Chondrocyte (in vitro differentiated cells): ENCODE data around the gene CDC34. TPM values are rescaled to one million over a fixed set of nuclear protein-coding genes. Genes with fewer than 3 reads are reported as not detected.

Experiments used
- DNase-seq: peaks from one replicate; pipeline ENCODE4 v3.0.0; 2021; ENCODE audit warnings: mixed read lengths, low spot score
- H3K27ac Mint-ChIP-seq: one replicate; pipeline ENCODE4 v1.8.0; 2021; ENCODE audit warnings: mild to moderate bottlenecking, moderate library complexity, mixed read lengths; ENCODE audit not compliant: unreplicated experiment
- H3K27me3 Mint-ChIP-seq: 2 replicates; pipeline ENCODE4 v1.8.0; 2021; ENCODE audit warnings: low read depth, mixed read lengths
- H3K36me3 Mint-ChIP-seq: 2 replicates; pipeline ENCODE4 v1.8.0; 2021; ENCODE audit warnings: low read depth, mixed read lengths
- H3K4me1 Mint-ChIP-seq: 2 replicates; pipeline ENCODE4 v1.8.0; 2021; ENCODE audit warnings: low read depth, mild to moderate bottlenecking, mixed read lengths
- H3K4me3 Mint-ChIP-seq: one replicate; pipeline ENCODE4 v1.8.0; 2021; ENCODE audit warnings: mild to moderate bottlenecking, moderate library complexity, mixed read lengths; ENCODE audit not compliant: unreplicated experiment
- H3K9me3 Mint-ChIP-seq: 2 replicates; pipeline ENCODE4 v1.8.0; 2021; ENCODE audit warnings: low read depth, mixed read lengths
- total RNA-seq: library from RNA; stranded (reverse); gene quantifications from 3 replicates; pipeline ENCODE4 v1.2.1, GENCODE V29; 2021
- TF ChIP-seq, protein P1 (sequence below): fragments of 200-600 bp; sonication (generic); IDR thresholded peaks from 2 replicates; pipeline ENCODE4 v1.5.0; 2021; ENCODE audit warnings: antibody characterized with exemption, mild to moderate bottlenecking, moderate library complexity

Gene CDC34
- total RNA-seq, 1 donor from 2014 or later, result 66.9 TPM

DNA sequence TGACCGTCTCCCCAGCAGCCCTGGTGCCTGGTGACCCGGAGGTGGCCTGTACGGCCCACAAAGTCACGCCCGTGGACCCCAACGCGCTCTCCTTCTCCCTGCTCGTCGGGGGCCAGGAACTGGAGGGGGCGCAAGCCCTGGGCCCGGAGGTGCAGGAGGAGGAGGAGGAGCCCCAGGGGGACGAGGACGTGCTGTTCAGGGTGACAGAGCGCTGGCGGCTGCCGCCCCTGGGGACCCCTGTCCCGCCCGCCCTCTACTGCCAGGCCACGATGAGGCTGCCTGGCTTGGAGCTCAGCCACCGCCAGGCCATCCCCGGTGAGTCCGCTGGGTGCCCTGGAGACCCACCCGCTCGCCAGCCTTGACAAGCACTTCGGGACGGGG is 33.1 kb upstream of the CDC34 start:
- no peak for DNase-seq
- no peak overlapping the region for H3K4me3 Mint-ChIP-seq

DNA sequence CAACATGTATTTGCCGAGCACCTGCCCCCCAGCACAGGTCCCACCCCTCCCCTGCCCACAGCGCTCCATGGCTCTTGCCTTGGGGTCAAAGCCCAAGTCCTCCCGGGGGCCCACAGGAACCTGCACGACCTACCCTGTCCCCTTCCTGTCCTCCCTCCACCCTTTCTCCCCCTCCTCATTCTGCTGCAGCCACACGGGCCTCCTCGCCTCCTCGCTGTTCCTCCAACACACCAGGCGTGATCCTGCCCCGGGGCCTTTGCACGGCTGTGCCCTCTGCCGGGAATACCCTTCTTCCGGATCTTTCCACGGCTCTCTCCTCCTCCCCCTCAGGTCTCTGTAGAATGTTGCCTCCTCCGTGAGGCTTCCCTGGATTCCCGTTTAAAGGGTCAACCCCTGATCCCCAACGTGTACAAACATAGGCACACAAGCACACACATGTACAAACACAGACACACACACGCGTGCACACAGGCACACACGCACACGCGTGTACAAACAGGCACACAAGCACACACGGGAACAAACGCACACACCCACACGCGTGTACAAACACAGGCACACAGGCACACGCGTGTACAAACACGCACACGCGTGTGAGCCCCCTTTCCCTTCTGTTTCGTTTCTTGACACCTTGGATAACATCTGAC is 32.5 kb upstream of the CDC34 start:
- H3K36me3 Mint-ChIP-seq, result peaks cover 2% of the 10 kb centered on the region
- H3K27me3 Mint-ChIP-seq, result peaks cover 15% of the 10 kb centered on the region
- peaks cover 3% of the 10 kb centered on the region for H3K4me1 Mint-ChIP-seq
- no peak overlapping the region for H3K4me3 Mint-ChIP-seq
- TF ChIP-seq, protein P1, sequence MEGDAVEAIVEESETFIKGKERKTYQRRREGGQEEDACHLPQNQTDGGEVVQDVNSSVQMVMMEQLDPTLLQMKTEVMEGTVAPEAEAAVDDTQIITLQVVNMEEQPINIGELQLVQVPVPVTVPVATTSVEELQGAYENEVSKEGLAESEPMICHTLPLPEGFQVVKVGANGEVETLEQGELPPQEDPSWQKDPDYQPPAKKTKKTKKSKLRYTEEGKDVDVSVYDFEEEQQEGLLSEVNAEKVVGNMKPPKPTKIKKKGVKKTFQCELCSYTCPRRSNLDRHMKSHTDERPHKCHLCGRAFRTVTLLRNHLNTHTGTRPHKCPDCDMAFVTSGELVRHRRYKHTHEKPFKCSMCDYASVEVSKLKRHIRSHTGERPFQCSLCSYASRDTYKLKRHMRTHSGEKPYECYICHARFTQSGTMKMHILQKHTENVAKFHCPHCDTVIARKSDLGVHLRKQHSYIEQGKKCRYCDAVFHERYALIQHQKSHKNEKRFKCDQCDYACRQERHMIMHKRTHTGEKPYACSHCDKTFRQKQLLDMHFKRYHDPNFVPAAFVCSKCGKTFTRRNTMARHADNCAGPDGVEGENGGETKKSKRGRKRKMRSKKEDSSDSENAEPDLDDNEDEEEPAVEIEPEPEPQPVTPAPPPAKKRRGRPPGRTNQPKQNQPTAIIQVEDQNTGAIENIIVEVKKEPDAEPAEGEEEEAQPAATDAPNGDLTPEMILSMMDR, result no peak
- H3K9me3 Mint-ChIP-seq, result no peaks in the 10 kb centered on the region
- no peak for DNase-seq
- no peak overlapping the region for H3K27ac Mint-ChIP-seq

More for the DNA sequence above, 33.1 kb upstream of the CDC34 start:
- Mint-ChIP-seq H3K9me3 (no peaks in the 10 kb centered on the region), H3K4me1 (peaks cover 5% of the 10 kb centered on the region), H3K27ac (no peak overlapping the region), H3K36me3 (peaks cover 2% of the 10 kb centered on the region), H3K27me3 (peaks cover 15% of the 10 kb centered on the region)
- TF ChIP-seq, protein P1, result no peak

DNA sequence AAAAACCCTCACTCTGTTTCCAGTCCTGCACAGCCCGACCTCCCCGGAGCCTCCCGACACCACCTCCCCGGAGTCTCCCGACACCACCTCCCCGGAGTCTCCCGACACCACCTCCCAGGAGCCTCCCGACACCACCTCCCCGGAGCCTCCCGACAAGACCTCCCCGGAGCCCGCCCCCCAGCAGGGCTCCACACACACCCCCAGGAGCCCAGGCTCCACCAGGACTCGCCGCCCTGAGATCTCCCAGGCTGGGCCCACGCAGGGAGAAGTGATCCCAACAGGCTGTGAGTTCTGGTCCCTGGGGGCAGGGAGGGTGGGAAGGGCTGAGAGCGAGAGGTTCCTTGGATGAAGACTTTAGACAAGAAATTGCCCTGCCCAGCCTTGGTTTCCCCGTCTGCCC is 29.9 kb upstream of the CDC34 start:
- TF ChIP-seq, protein P1, result no peak
- Mint-ChIP-seq H3K36me3 (peaks cover 2% of the 10 kb centered on the region), H3K27ac (no peak overlapping the region), H3K4me1 (peaks cover 6% of the 10 kb centered on the region), H3K4me3 (no peak overlapping the region), H3K9me3 (no peaks in the 10 kb centered on the region), H3K27me3 (peaks cover 13% of the 10 kb centered on the region)
- no peak for DNase-seq

DNA sequence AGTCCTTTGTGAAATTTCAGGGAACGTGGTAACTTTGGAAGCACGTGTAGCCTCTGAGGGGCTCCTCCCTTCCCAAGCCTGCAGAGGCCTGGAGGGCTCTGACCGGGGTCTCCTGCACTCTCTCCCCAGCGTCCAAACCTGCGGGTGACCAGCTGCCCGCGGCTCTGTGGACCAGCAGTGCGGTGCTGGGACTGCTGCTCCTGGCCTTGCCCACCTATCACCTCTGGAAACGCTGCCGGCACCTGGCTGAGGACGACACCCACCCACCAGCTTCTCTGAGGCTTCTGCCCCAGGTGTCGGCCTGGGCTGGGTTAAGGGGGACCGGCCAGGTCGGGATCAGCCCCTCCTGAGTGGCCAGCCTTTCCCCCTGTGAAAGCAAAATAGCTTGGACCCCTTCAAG is 26.9 kb upstream of the CDC34 start:
- Mint-ChIP-seq H3K4me3 (no peak overlapping the region), H3K27me3 (peaks cover under 1% of the 10 kb centered on the region), H3K27ac (no peak overlapping the region), H3K9me3 (no peaks in the 10 kb centered on the region), H3K36me3 (peaks cover 1% of the 10 kb centered on the region), H3K4me1 (peaks cover 19% of the 10 kb centered on the region)
- DNase-seq, result no peak
- TF ChIP-seq, protein P1, result no peak

DNA sequence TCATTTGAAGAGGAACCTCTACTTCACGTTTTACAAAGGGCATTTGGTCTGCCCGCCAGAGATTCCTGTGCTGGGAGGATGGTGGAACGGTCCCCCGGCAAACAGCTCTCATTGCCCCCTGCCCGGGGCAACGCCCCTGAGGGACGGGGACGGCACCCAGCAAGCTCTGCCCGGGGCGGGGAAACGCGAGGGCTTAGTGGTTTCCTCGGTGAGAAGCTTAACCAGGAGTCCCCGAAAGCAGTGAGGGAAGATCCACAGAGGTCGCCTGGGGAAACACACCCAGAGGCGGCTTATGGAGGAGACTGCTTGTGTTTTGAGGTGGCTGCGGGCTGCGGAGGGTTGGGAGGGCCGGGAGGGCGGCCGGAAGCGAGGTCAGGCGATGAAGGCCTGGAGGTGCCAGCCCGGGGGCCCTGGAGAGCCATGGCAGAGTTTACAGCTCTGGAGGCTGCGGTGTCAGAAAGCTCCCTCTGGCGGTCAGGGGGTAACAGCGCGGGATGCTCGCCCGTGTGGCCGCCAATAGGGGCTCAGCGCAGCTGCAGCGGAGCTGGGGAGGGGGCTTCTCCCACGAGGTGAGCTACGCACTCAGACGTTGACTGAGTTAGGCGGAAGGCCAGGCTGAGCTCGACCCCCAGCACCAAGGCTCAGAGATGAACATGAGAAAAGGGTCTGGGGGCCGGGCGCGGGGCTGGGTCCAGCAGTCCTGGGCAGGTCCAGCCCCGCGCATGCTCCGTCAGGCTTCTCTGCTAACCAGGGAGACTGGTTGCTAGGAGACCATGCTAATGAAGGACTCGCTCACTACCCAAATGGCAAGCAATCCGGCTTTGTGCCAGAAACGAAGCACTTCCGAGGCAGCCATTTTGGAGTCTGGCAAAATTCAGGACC is 24.9 kb upstream of the CDC34 start:
- H3K27me3 Mint-ChIP-seq, result no peaks in the 10 kb centered on the region
- DNase-seq, result peak; percentile 98
- peak overlapping the region; percentile 86 for H3K4me3 Mint-ChIP-seq
- H3K9me3 Mint-ChIP-seq, result no peaks in the 10 kb centered on the region
- peak overlapping the region; percentile 96 for H3K27ac Mint-ChIP-seq
- H3K4me1 Mint-ChIP-seq, result peaks cover 32% of the 10 kb centered on the region
- TF ChIP-seq, protein P1, result peak; percentile 100
- peaks cover 3% of the 10 kb centered on the region for H3K36me3 Mint-ChIP-seq
